Spleen (tissue), 11 donors: ENCODE measurements around the gene FZD4. TPM values are rescaled to one million over a fixed set of nuclear protein-coding genes. Genes with fewer than 3 reads are reported as not detected.
"Not testable (repeated sequence)": the region's sequence is repeated elsewhere in the genome, so short reads cannot be mapped to it uniquely, and the experiment has no call there.

Source experiments
- DNase-seq: peaks from one replicate; pipeline ENCODE4 v3.0.0-alpha.2; 2020
- H3K27ac ChIP-seq, 8 donors: fragments of 200-600 bp; sonication (generic) in 7 of 8; 1 replicate in 4 of 8; 2 replicates in 4 of 8; pipeline versions ENCODE4 v1.5.0 to v1.8.0; 2016 to 2021; ENCODE audit warnings: inconsistent platforms in 4 of 8, mild to moderate bottlenecking in 4 of 8, moderate library complexity in 1 of 8
- H3K27me3 ChIP-seq, 7 donors: fragments of 200-600 bp; sonication (generic) in 6 of 7; replicated peaks in 1 of 7; 1 replicate in 4 of 7; 2 replicates in 3 of 7; pipeline versions ENCODE4 v1.5.0 to v1.8.0; 2016 to 2021; ENCODE audit warnings: inconsistent platforms in 3 of 7, mild to moderate bottlenecking in 1 of 7
- H3K36me3 ChIP-seq, 6 donors: fragments of 200-600 bp; sonication (generic) in 5 of 6; 1 replicate in 4 of 6; 2 replicates in 2 of 6; pipeline versions ENCODE4 v1.5.0 to v1.8.0; 2016 to 2021; ENCODE audit warnings: inconsistent platforms in 2 of 6
- H3K4me1 ChIP-seq, 6 donors: fragments of 200-600 bp; sonication (generic) in 5 of 6; 1 replicate in 3 of 6; 2 replicates in 3 of 6; pipeline versions ENCODE4 v1.5.0 to v1.8.0; 2016 to 2021; ENCODE audit warnings: inconsistent platforms in 3 of 6
- H3K4me3 ChIP-seq, 8 donors: fragments of 200-600 bp; sonication (generic) in 7 of 8; 1 replicate in 4 of 8; 2 replicates in 4 of 8; pipeline versions ENCODE4 v1.5.0 to v1.8.0; 2016 to 2021; ENCODE audit warnings: inconsistent platforms in 4 of 8, mild to moderate bottlenecking in 4 of 8, moderate library complexity in 2 of 8
- H3K9me3 ChIP-seq, 8 donors: fragments of 200-600 bp; sonication (generic) in 7 of 8; 1 replicate in 4 of 8; 2 replicates in 4 of 8; pipeline versions ENCODE4 v1.5.0 to v1.8.0; 2016 to 2021; ENCODE audit warnings: inconsistent platforms in 4 of 8
- CTCF ChIP-seq, 11 experiments: fragments of 200-600 bp in 7 of 11; fragments of 450-650 bp in 4 of 11; sonication (generic) in 4 of 11; IDR thresholded peaks in 8 of 11; conservative IDR thresholded peaks in 3 of 11; 1 replicate in 7 of 11; 2 replicates in 4 of 11; pipeline versions ENCODE4 v1.4.0 to v1.8.0; 2016 to 2021; ENCODE audit warnings: antibody characterized with exemption in 11 of 11, inconsistent platforms in 4 of 11, mild to moderate bottlenecking in 1 of 11
- POLR2A ChIP-seq, 3 donors: fragments of 450-650 bp; IDR thresholded peaks; one replicate each; pipeline ENCODE4 v1.5.1; 2017; ENCODE audit warnings: antibody characterized with exemption in 3 of 3, mild to moderate bottlenecking in 1 of 3
- POLR2AphosphoS5 ChIP-seq, 3 donors: sonication (generic); formaldehyde crosslinking; IDR thresholded peaks; one replicate each; pipeline ENCODE4 v1.5.1; 2017; ENCODE audit warnings: antibody characterized with exemption in 3 of 3
- WGBS, 5 donors: extraction: QIAGEN DNeasy Blood & Tissue Kit in 3 of 5; methylation state at CpG; one replicate each; pipeline versions ENCODE4 v1.1.5 to v1.1.7; 2013 to 2018; 5-methylcytosine and 5-hydroxymethylcytosine counted together
- intact Hi-C: fragments of 100-400 bp; cut with DNase I; formaldehyde crosslinking; loops from one replicate; pipeline ENCODE4 v1.15.0; 2023; ENCODE audit warnings: low total_unique reads
- polyA plus RNA-seq, 3 donors: library from polyadenylated mRNA; stranded (reverse); fragments of 200-250 nt; gene quantifications; one replicate each; pipeline ENCODE4 v1.2.1, GENCODE V29; 2013
- total RNA-seq, 7 donors: library from RNA; depleted of rRNA in 3 of 7; stranded (reverse); fragments of >200 nt in 3 of 7; fragmentation: NEBNext Ultra II Directional in 4 of 7; extraction: Animal tissue kit (Norgen Biotek cat#: 25700) in 4 of 7; gene quantifications; one replicate each; pipeline versions ENCODE4 v1.1.0 to v1.2.1, GENCODE V29; 2016 to 2021
- donor health status: healthy with polysubstance abuse.
- donor health status: DM: no; HTN: no; CAD: no; lungs with moderate emphysema.
- donor health status: DM: no; HTN: no; CAD: no.
- donor health status: Bipolar disorder and iron deficiency.
- donor health status: healthy.
- donor health status: DM: no; HTN: no; CAD: no.
- donor health status: DM: yes; HTN: yes; CAD: no.

Gene FZD4
- total and polyA plus RNA-seq, 10 donors = 3.0 to 46.7 (median 21.7) TPM

GRCh38 chr11:86972734-86973133 is 17.5 kb upstream of the FZD4 start:
- H3K36me3 ChIP-seq = no peaks in the 10 kb centered on the region

GRCh38 chr11:86969258-86969657 is 14.1 kb upstream of the FZD4 start:
- H3K27me3 ChIP-seq = peaks cover 0 to 13% (median 0%) of the 10 kb centered on the region in 7 donors
- no peak for DNase-seq
- no peaks in the 10 kb centered on the region for H3K4me1 ChIP-seq
- H3K36me3 ChIP-seq = no peaks in the 10 kb centered on the region
- no peak overlapping the region for H3K4me3 ChIP-seq
- H3K9me3 ChIP-seq = peaks cover 0 to 33% (median 22%) of the 10 kb centered on the region in 8 donors
- TF ChIP-seq CTCF (IDR thresholded peaks at IDR 0.05 in 8 of 11, conservative IDR thresholded peaks at IDR 0.05 in 3 of 11) = no peak
- TF ChIP-seq POLR2A (IDR thresholded peaks at IDR 0.05) = no peak
- TF ChIP-seq POLR2AphosphoS5 (IDR thresholded peaks at IDR 0.05) = no peak
- H3K27ac ChIP-seq = no peak overlapping the region
- intact Hi-C loops = no loop called here
- WGBS, 5 donors = 76 to 97% (median 90%) methylated on average over 1 of the region's 1 CpG

More at GRCh38 chr11:86972734-86973133, 17.5 kb upstream of the FZD4 start:
- peaks cover 0 to 33% (median 24%) of the 10 kb centered on the region in 8 donors for H3K9me3 ChIP-seq
- peaks cover 0 to 6% (median 0%) of the 10 kb centered on the region in 6 donors for H3K4me1 ChIP-seq
- H3K27ac ChIP-seq = no peak overlapping the region
- H3K27me3 ChIP-seq = peaks cover 0 to 7% (median 0%) of the 10 kb centered on the region in 7 donors
- H3K4me3 ChIP-seq = no peak overlapping the region
- no peak for DNase-seq
- WGBS, 5 donors = 67 to 96% (median 82%) methylated on average over 1 of the region's 1 CpG
- intact Hi-C loops = no loop called here
- TF ChIP-seq CTCF (IDR thresholded peaks at IDR 0.05 in 8 of 11, conservative IDR thresholded peaks at IDR 0.05 in 3 of 11) = no peak
- TF ChIP-seq POLR2AphosphoS5 (IDR thresholded peaks at IDR 0.05) = no peak
- no peak for TF ChIP-seq POLR2A (IDR thresholded peaks at IDR 0.05)

GRCh38 chr11:86967601-86968000 is 12.4 kb upstream of the FZD4 start:
- H3K4me3 ChIP-seq, intact Hi-C loops, DNase-seq, H3K4me1 ChIP-seq, H3K36me3 ChIP-seq, H3K27ac ChIP-seq: not testable (repeated sequence)
- 86 to 97% (median 93%) methylated on average over 6 to 7 of the region's 7 CpGs for WGBS, 5 donors
- peaks cover 0 to 13% (median 0%) of the 10 kb centered on the region in 7 donors for H3K27me3 ChIP-seq
- peaks cover 0 to 16% (median 12%) of the 10 kb centered on the region in 8 donors for H3K9me3 ChIP-seq

GRCh38 chr11:86957976-86958646 is 2.9 kb upstream of the FZD4 start:
- no peaks in the 10 kb centered on the region for H3K36me3 ChIP-seq
- H3K4me1 ChIP-seq = peaks cover 0 to 31% (median 13%) of the 10 kb centered on the region in 6 donors
- peaks cover 0 to 36% (median 15%) of the 10 kb centered on the region in 7 donors for H3K27me3 ChIP-seq
- WGBS, 5 donors = 81 to 91% (median 83%) methylated on average over 4 of the region's 4 CpGs
- no peak overlapping the region for H3K4me3 ChIP-seq
- H3K9me3 ChIP-seq = no peaks in the 10 kb centered on the region
- DNase-seq = no peak
- TF ChIP-seq CTCF (IDR thresholded peaks at IDR 0.05 in 8 of 11, conservative IDR thresholded peaks at IDR 0.05 in 3 of 11) (no peak), POLR2AphosphoS5 (IDR thresholded peaks at IDR 0.05) (no peak), POLR2A (IDR thresholded peaks at IDR 0.05) (no peak)
- intact Hi-C loops = no loop called here
- no peak overlapping the region for H3K27ac ChIP-seq
